K562 (cell line): ENCODE results near the gene SDCCAG8. TPM values are rescaled to one million over a fixed set of nuclear protein-coding genes. Genes with fewer than 3 reads are reported as not detected.

Experiments used
- ATAC-seq: fragments of 200-7000 bp; cut with Tn5 transposase; 3 replicates; pipeline ENCODE4 v1.9.1; 2020; ENCODE audit warnings: moderate library complexity
- BruUV-seq: library from RNA; stranded (reverse); fragments of 400-500 nt; replicated peaks from 2 replicates; lab custom pipeline; 2021; lab: Mats Ljungman, UMichigan
- CTCF ChIA-PET: fragments of 300-600 bp; formaldehyde crosslinking; extraction: SDS; loops from one replicate; lab custom pipeline; 2021; ENCODE audit warnings: low intra/inter-chr PET ratio; lab: Yijun Ruan, JAX
- POLR2A ChIA-PET: fragments of 300-600, 350-650 bp; sonication (Branson Sonifier 250); formaldehyde crosslinking; extraction: SDS; loops from one replicate; lab custom pipeline; 2021; ENCODE audit warnings: antibody characterized with exemption, inconsistent platforms; lab: Yijun Ruan, JAX
- DNase-seq, 4 experiments: peaks; one replicate each; pipeline versions ENCODE4 v3.0.0 to v3.0.0-alpha.2; 2011 to 2018; ENCODE audit warnings: low spot score in 3 of 4, mixed read lengths in 3 of 4; ENCODE audit errors: extremely low read depth in 1 of 4
- FAIRE-seq: peaks from 2 replicates; lab custom pipeline; 2011; peaks lifted over from hg19 to GRCh38; lab: Jason Lieb, UNC
- H2AFZ ChIP-seq: 2 replicates; pipeline ENCODE4 v1.6.0; 2011; ENCODE audit warnings: low read depth, low read length, control low read depth, inconsistent platforms
- H3K27ac ChIP-seq: fragments of 200-600 bp; 3 replicates; pipeline ENCODE4 v1.8.0; 2011; ENCODE audit warnings: low read depth, mild to moderate bottlenecking, control low read depth, inconsistent platforms, low read length, moderate library complexity, mixed read lengths; ENCODE audit errors: extremely low read depth
- H3K27me3 ChIP-seq, 2 experiments: fragments of 300-600 bp in 1 of 2; 2 replicates in 1 of 2; 3 replicates in 1 of 2; pipeline versions ENCODE4 v1.6.0 to v1.8.0; 2011; ENCODE audit warnings: inconsistent platforms in 2 of 2, low read length in 2 of 2, mild to moderate bottlenecking in 1 of 2, mixed read lengths in 1 of 2, moderate library complexity in 1 of 2; ENCODE audit not compliant: control insufficient read depth in 2 of 2, insufficient read depth in 2 of 2
- H3K36me3 ChIP-seq: fragments of 300-600 bp; 3 replicates; pipeline ENCODE4 v1.8.0; 2011; ENCODE audit warnings: mild to moderate bottlenecking, low read length, inconsistent platforms; ENCODE audit not compliant: control insufficient read depth, insufficient read depth
- H3K4me1 ChIP-seq, 2 experiments: fragments of 200-600 bp in 1 of 2; replicated peaks in 1 of 2; 2 replicates in 1 of 2; 3 replicates in 1 of 2; pipeline versions ENCODE4 v1.5.1 to v1.8.0; 2011; ENCODE audit warnings: inconsistent platforms in 2 of 2, low read length in 2 of 2, mild to moderate bottlenecking in 1 of 2, mixed read lengths in 1 of 2, moderate library complexity in 1 of 2; ENCODE audit not compliant: control insufficient read depth in 2 of 2, insufficient read depth in 2 of 2
- H3K4me2 ChIP-seq: 2 replicates; pipeline ENCODE4 v1.6.1; 2011; ENCODE audit warnings: low read length, control low read depth, inconsistent platforms, mixed read lengths; ENCODE audit not compliant: insufficient read depth
- H3K4me3 ChIP-seq: fragments of 200-600 bp; sonication (generic), shearing (Covaris generic); 2 replicates; pipeline ENCODE4 v1.5.1; 2016; ENCODE audit warnings: control low read depth, inconsistent platforms
- H3K79me2 ChIP-seq: fragments of 200-600 bp; 3 replicates; pipeline ENCODE4 v1.8.0; 2011; ENCODE audit warnings: low read length, inconsistent platforms; ENCODE audit not compliant: control insufficient read depth, insufficient read depth
- H3K9ac ChIP-seq, 2 experiments: 2 replicates each; pipeline versions ENCODE4 v1.6.0 to v1.6.1; 2011; ENCODE audit warnings: low read depth in 2 of 2, low read length in 2 of 2, control low read depth in 1 of 2, inconsistent platforms in 1 of 2, mild to moderate bottlenecking in 1 of 2, mixed read lengths in 1 of 2; ENCODE audit not compliant: insufficient read depth in 1 of 2
- H3K9me1 ChIP-seq: one replicate; pipeline ENCODE4 v1.6.0; 2011; ENCODE audit warnings: inconsistent platforms, mild to moderate bottlenecking, low read length, moderate library complexity; ENCODE audit not compliant: control insufficient read depth, insufficient read depth
- H3K9me3 ChIP-seq: replicated peaks from 2 replicates; pipeline ENCODE4 v1.5.1; 2011; ENCODE audit warnings: low read depth, low read length, inconsistent platforms; ENCODE audit not compliant: control insufficient read depth, insufficient read depth
- H4K20me1 ChIP-seq: replicated peaks from 2 replicates; pipeline ENCODE4 v1.6.1; 2011; ENCODE audit warnings: low read length, inconsistent platforms, mixed read lengths; ENCODE audit not compliant: control insufficient read depth, insufficient read depth
- CBX3 ChIP-seq, 2 experiments: IDR thresholded peaks; 1 replicate in 1 of 2; 2 replicates in 1 of 2; pipeline ENCODE4 v1.6.1; 2012; ENCODE audit warnings: inconsistent platforms in 2 of 2, low read length in 2 of 2, borderline replicate concordance in 1 of 2, control low read depth in 1 of 2
- HSF4 ChIP-seq: fragments of 250-450 bp; sonication (Bioruptor Pico); IDR thresholded peaks from 2 replicates; pipeline ENCODE4 v2.1.2; 2022; ENCODE audit warnings: mild to moderate bottlenecking, moderate library complexity, borderline replicate concordance
- MGA ChIP-seq: fragments of 450-650 bp; IDR thresholded peaks from 2 replicates; pipeline ENCODE4 v1.6.1; 2016; ENCODE audit warnings: mild to moderate bottlenecking, moderate library complexity
- ZKSCAN1 ChIP-seq: fragments of 150-350 bp; IDR thresholded peaks from 2 replicates; pipeline ENCODE4 v1.6.1; 2016; ENCODE audit warnings: low read depth, low read length
- ZNF408 ChIP-seq: fragments of 250-450 bp; sonication (Bioruptor Pico); IDR thresholded peaks from 2 replicates; pipeline ENCODE4 v1.4.0; 2020; ENCODE audit warnings: low read depth, mild to moderate bottlenecking, moderate library complexity
- in situ Hi-C: fragments of 300-500 bp; cut with MboI; formaldehyde crosslinking; loops from 4 replicates; pipeline ENCODE4 v1.15.0; 2018; ENCODE audit warnings: inconsistent platforms, mixed read lengths
- intact Hi-C: fragments of 100-400 bp; cut with micrococcal nuclease; formaldehyde crosslinking; loops from 2 replicates; pipeline ENCODE4 v1.14.2; 2022
- polyA plus RNA-seq, 8 experiments: library from polyadenylated mRNA; depleted of rRNA in 4 of 8; stranded (reverse) in 5 of 8; unstranded in 3 of 8; fragments of >200 nt; fragmentation: Nextera tagmentation in 2 of 8; fragmentation: Illumina TruSeq in 1 of 8; extraction: Ambion mirVana in 2 of 8; extraction: Trizol in 1 of 8; gene quantifications; 2 replicates each; pipeline versions ENCODE4 v1.2.1 to v1.2.3, GENCODE V29; 2011 to 2014; ENCODE audit warnings: inconsistent platforms in 1 of 8, missing spikeins in 1 of 8
- total RNA-seq, 7 experiments: library from RNA; depleted of rRNA in 6 of 7; stranded (reverse); fragments of >200 nt in 6 of 7; fragmentation: Illumina TruSeq in 2 of 7; extraction: Trizol in 2 of 7; gene quantifications; 2 replicates each; pipeline versions ENCODE4 v1.2.1 to v1.2.3, GENCODE V29; 2011 to 2021; ENCODE audit warnings: low replicate concordance in 1 of 7

The SDCCAG8 gene
- total and polyA plus RNA-seq, 9 of the 15 experiments (the other 6 are each of a cell fraction or from before 2014, with no cell fraction given), result 17.9 to 36.7 (median 25.4) TPM

- intact Hi-C loops (no loop called here), in situ Hi-C loops (no loop called here)
- Histone ChIP-seq H2AFZ (no peak overlapping the region), H3K9me1 (no peaks in the 10 kb centered on the region), H3K27ac (no peak overlapping the region), H3K79me2 (no peaks in the 10 kb centered on the region), H3K4me1 (peaks cover 0 to 2% of the 10 kb centered on the region in 2 experiments; a peak in 1 of 5 replicates), H3K4me3 (no peak overlapping the region), H3K27me3 (no peaks in the 10 kb centered on the region), H3K36me3 (peaks cover 7% of the 10 kb centered on the region; the same call in 1 of the 3 replicates), H3K9ac (no peak overlapping the region), H3K9me3 (no peaks in the 10 kb centered on the region), H4K20me1 (no peaks in the 10 kb centered on the region), H3K4me2 (no peak overlapping the region)
- ATAC-seq (no peak), DNase-seq (no peak), FAIRE-seq (no peak)
- ChIA-PET CTCF (no interaction called here), POLR2A (no interaction called here)
- no TSS peak for BruUV-seq
- TF ChIP-seq ZNF408 (CRISPR knock-in tag), result no peak
- TF ChIP-seq CBX3 (IDR thresholded peaks at IDR 0.05; ENCODE audit: borderline replicate concordance in 1 of 2, low read length in 2 of 2), result no peak
- TF ChIP-seq HSF4 (CRISPR knock-in tag), result no peak
- TF ChIP-seq MGA, result no peak
- no peak for TF ChIP-seq ZKSCAN1
These were observed 160.7 kb downstream of the SDCCAG8 start for GRCh38 chr1:243416495-243416894.
